OCI-LY7 (cell line): ENCODE measurements around the gene UBN1.

Experiments
- EZH2phosphoT487 ChIP-seq: fragments of 200-600 bp; sonication (generic); IDR thresholded peaks from 2 replicates; pipeline ENCODE4 v1.6.1; 2018; ENCODE audit warnings: low read depth, borderline replicate concordance, mild to moderate bottlenecking, mixed run types, antibody characterized with exemption, low read length, moderate library complexity, mixed read lengths
- TF ChIP-seq, protein P1 (sequence below): fragments of 200-600 bp; sonication (generic); conservative IDR thresholded peaks from 2 replicates; pipeline ENCODE4 v1.5.1; 2014; ENCODE audit warnings: mild to moderate bottlenecking, antibody characterized with exemption, low read length, moderate library complexity, mixed read lengths

DNA sequence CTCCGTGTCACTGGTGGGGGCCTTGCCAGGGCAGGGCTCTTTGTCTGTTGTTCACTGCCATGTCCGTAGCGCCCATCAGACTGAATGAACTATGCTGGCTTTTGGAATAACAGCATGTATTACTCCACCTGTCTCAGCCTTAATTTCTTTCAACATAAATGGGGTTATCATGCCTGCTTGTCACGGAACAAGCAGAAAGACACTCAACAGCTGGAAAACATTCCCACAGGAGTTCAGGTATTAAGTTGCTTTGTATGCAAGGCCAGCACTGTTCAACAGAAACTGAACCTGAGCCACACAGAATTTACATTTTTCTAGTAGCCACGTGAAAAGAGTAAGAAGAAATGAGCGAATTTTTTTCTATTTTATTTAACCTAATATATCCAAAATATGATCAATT lies 76.6 kb downstream of the UBN1 start:
- TF ChIP-seq, protein P1, sequence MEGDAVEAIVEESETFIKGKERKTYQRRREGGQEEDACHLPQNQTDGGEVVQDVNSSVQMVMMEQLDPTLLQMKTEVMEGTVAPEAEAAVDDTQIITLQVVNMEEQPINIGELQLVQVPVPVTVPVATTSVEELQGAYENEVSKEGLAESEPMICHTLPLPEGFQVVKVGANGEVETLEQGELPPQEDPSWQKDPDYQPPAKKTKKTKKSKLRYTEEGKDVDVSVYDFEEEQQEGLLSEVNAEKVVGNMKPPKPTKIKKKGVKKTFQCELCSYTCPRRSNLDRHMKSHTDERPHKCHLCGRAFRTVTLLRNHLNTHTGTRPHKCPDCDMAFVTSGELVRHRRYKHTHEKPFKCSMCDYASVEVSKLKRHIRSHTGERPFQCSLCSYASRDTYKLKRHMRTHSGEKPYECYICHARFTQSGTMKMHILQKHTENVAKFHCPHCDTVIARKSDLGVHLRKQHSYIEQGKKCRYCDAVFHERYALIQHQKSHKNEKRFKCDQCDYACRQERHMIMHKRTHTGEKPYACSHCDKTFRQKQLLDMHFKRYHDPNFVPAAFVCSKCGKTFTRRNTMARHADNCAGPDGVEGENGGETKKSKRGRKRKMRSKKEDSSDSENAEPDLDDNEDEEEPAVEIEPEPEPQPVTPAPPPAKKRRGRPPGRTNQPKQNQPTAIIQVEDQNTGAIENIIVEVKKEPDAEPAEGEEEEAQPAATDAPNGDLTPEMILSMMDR = no peak
- TF ChIP-seq EZH2phosphoT487 = no peak
